K562 (cell line): ENCODE data around the gene MLLT6. TPM values are rescaled to one million over a fixed set of nuclear protein-coding genes. Genes with fewer than 3 reads are reported as not detected.

Source experiments
- ELF2 ChIP-seq: fragments of 250-450 bp; sonication (Bioruptor Pico); IDR thresholded peaks from 2 replicates; pipeline ENCODE4 v1.5.0; 2021; ENCODE audit warnings: mild to moderate bottlenecking
- ETV1 ChIP-seq: fragments of 450-650 bp; conservative IDR thresholded peaks from 2 replicates; pipeline ENCODE4 v1.6.1; 2016; ENCODE audit warnings: missing genetic modification characterization, control low read depth, low read depth, missing compliant biosample characterization
- FOXP1 ChIP-seq: sonication (generic); formaldehyde crosslinking; IDR thresholded peaks from 2 replicates; pipeline ENCODE4 v1.8.0; 2022; ENCODE audit warnings: mild to moderate bottlenecking, missing genetic modification reagents
- GATA2 ChIP-seq: sonication (generic); formaldehyde crosslinking; IDR thresholded peaks from 2 replicates; pipeline ENCODE4 v1.4.0; 2020; ENCODE audit warnings: mild to moderate bottlenecking, missing genetic modification reagents
- GMEB1 ChIP-seq: fragments of 250-450 bp; sonication (Bioruptor Pico); IDR thresholded peaks from 2 replicates; pipeline ENCODE4 v1.4.0; 2020; ENCODE audit warnings: mild to moderate bottlenecking
- MAX ChIP-seq: sonication (generic); formaldehyde crosslinking; IDR thresholded peaks from 2 replicates; pipeline ENCODE4 v1.9.0; 2022; ENCODE audit warnings: mild to moderate bottlenecking, missing genetic modification reagents
- MECOM ChIP-seq: fragments of 250-450 bp; sonication (Bioruptor Pico); IDR thresholded peaks from 2 replicates; pipeline ENCODE4 v1.8.0; 2022; ENCODE audit warnings: inconsistent platforms
- MLX ChIP-seq, 2 experiments: fragments of 450-650 bp in 1 of 2; sonication (generic) in 1 of 2; formaldehyde crosslinking; conservative IDR thresholded peaks; 2 replicates each; pipeline versions ENCODE4 v1.4.0 to v1.8.1; 2020 to 2022; ENCODE audit warnings: mild to moderate bottlenecking in 1 of 2, missing genetic modification reagents in 1 of 2
- POLR2H ChIP-seq: IDR thresholded peaks from 2 replicates; pipeline ENCODE4 v1.6.1; 2016; ENCODE audit warnings: missing genetic modification characterization, low read depth, mild to moderate bottlenecking, control low read depth, missing compliant biosample characterization, moderate library complexity
- RAD51 ChIP-seq: fragments of 450-650 bp; IDR thresholded peaks from 2 replicates; pipeline ENCODE4 v1.7.1; 2016; ENCODE audit warnings: low read depth, mild to moderate bottlenecking, borderline replicate concordance
- SFPQ ChIP-seq: fragments of 200-400 bp; formaldehyde crosslinking; IDR thresholded peaks from 2 replicates; pipeline ENCODE4 v1.6.1; 2017; ENCODE audit warnings: mild to moderate bottlenecking, low read depth, low read length, moderate library complexity
- SLC30A9 ChIP-seq: fragments of 250-450 bp; sonication (Bioruptor Pico); IDR thresholded peaks from 2 replicates; pipeline ENCODE4 v1.8.0; 2022; ENCODE audit warnings: mild to moderate bottlenecking, moderate library complexity
- SMAD4 ChIP-seq: fragments of 250-450 bp; sonication (Bioruptor Pico); conservative IDR thresholded peaks from 2 replicates; pipeline ENCODE4 v1.8.0; 2021; ENCODE audit warnings: inconsistent platforms, mild to moderate bottlenecking, moderate library complexity
- TAL1 ChIP-seq: fragments of 450-650 bp; IDR thresholded peaks from 2 replicates; pipeline ENCODE4 v1.6.1; 2016; ENCODE audit warnings: mild to moderate bottlenecking
- TCF3 ChIP-seq: sonication (generic); formaldehyde crosslinking; IDR thresholded peaks from 2 replicates; pipeline ENCODE4 v1.4.0; 2020; ENCODE audit warnings: mild to moderate bottlenecking, missing genetic modification reagents
- TEAD2 ChIP-seq: fragments of 450-650 bp; IDR thresholded peaks from 2 replicates; pipeline ENCODE4 v1.6.1; 2016; ENCODE audit warnings: missing genetic modification characterization, control low read depth, missing compliant biosample characterization
- ZNF253 ChIP-seq: fragments of 250-450 bp; sonication (Bioruptor Pico); conservative IDR thresholded peaks from 2 replicates; pipeline ENCODE4 v1.6.1; 2021; ENCODE audit warnings: mild to moderate bottlenecking
- ZNF280B ChIP-seq: fragments of 250-450 bp; sonication (Bioruptor Pico); IDR thresholded peaks from 2 replicates; pipeline ENCODE4 v1.5.1; 2021; ENCODE audit warnings: mild to moderate bottlenecking
- ZNF324 ChIP-seq: fragments of 250-450 bp; sonication (Bioruptor Pico); IDR thresholded peaks from 2 replicates; pipeline ENCODE4 v1.4.0; 2020; ENCODE audit warnings: mild to moderate bottlenecking
- ZNF57 ChIP-seq: fragments of 450-650 bp; formaldehyde crosslinking; IDR thresholded peaks from 2 replicates; pipeline ENCODE4 v1.4.0; 2020; ENCODE audit warnings: mild to moderate bottlenecking, moderate library complexity
- ZNF75A ChIP-seq: fragments of 450-650 bp; formaldehyde crosslinking; IDR thresholded peaks from 2 replicates; pipeline ENCODE4 v1.4.0; 2020; ENCODE audit warnings: mild to moderate bottlenecking
- polyA plus RNA-seq, 8 experiments: library from polyadenylated mRNA; depleted of rRNA in 4 of 8; stranded (reverse) in 5 of 8; unstranded in 3 of 8; fragments of >200 nt; fragmentation: Nextera tagmentation in 2 of 8; fragmentation: Illumina TruSeq in 1 of 8; extraction: Ambion mirVana in 2 of 8; extraction: Trizol in 1 of 8; gene quantifications; 2 replicates each; pipeline versions ENCODE4 v1.2.1 to v1.2.3, GENCODE V29; 2011 to 2014; ENCODE audit warnings: inconsistent platforms in 1 of 8, missing spikeins in 1 of 8
- total RNA-seq, 7 experiments: library from RNA; depleted of rRNA in 6 of 7; stranded (reverse); fragments of >200 nt in 6 of 7; fragmentation: Illumina TruSeq in 2 of 7; extraction: Trizol in 2 of 7; gene quantifications; 2 replicates each; pipeline versions ENCODE4 v1.2.1 to v1.2.3, GENCODE V29; 2011 to 2021; ENCODE audit warnings: low replicate concordance in 1 of 7

The MLLT6 gene
- total and polyA plus RNA-seq, 9 of the 15 experiments (the other 6 are each of a cell fraction or from before 2014, with no cell fraction given): 3.1 to 71.7 (median 30.0) TPM

GRCh38 chr17:38752308-38753070 is 47.4 kb downstream of the MLLT6 start, which contains the start of gene PSMB3 (continued):
- TF ChIP-seq POLR2H (tag) (no peak), GMEB1 (CRISPR knock-in tag) (no peak), ZNF253 (CRISPR knock-in tag) (no peak), ZNF324 (no peak), ZNF280B (CRISPR knock-in tag) (no peak), ZNF75A (no peak), MECOM (CRISPR knock-in tag) (no peak), TCF3 (CRISPR knock-in tag) (no peak), ELF2 (peak; percentile 96), TAL1 (no peak), ETV1 (tag) (peak; percentile 86), SLC30A9 (no peak), RAD51 (peak; percentile 80), SMAD4 (CRISPR knock-in tag) (no peak), TEAD2 (no peak), MAX (peak; percentile 94), MLX (CRISPR knock-in tag; conservative IDR thresholded peaks at IDR 0.05) (no peak; a peak in 1 of 4 replicates), ZNF57 (no peak), GATA2 (CRISPR knock-in tag) (no peak), FOXP1 (no peak), SFPQ (no peak)
